Stomach (tissue), 9 donors: ENCODE results near the gene DUSP6. TPM values are rescaled to one million over a fixed set of nuclear protein-coding genes. Genes with fewer than 3 reads are reported as not detected.

Source experiments
- DNase-seq, 2 donors: peaks; one replicate each; pipeline versions ENCODE4 v3.0.0 to v3.0.0-alpha.2; 2013 to 2019
- H3K27ac ChIP-seq, 5 donors: fragments of 200-600 bp in 4 of 5; sonication (generic) in 4 of 5; one replicate each; pipeline ENCODE4 v1.5.1; 2013 to 2019; ENCODE audit warnings: mild to moderate bottlenecking in 1 of 5, moderate library complexity in 1 of 5
- H3K27me3 ChIP-seq, 3 donors: fragments of 200-600 bp; sonication (generic); one replicate each; pipeline ENCODE4 v1.5.1; 2017 to 2019; ENCODE audit warnings: mixed run types in 1 of 3
- H3K36me3 ChIP-seq, 4 donors: fragments of 200-600 bp; sonication (generic); 1 replicate in 3 of 4; 2 replicates in 1 of 4; pipeline ENCODE4 v1.5.1; 2016 to 2019
- H3K4me1 ChIP-seq, 4 donors: fragments of 200-600 bp; sonication (generic); one replicate each; pipeline ENCODE4 v1.5.1; 2016 to 2019
- H3K4me3 ChIP-seq, 4 donors: fragments of 200-600 bp; sonication (generic) in 3 of 4; one replicate each; pipeline ENCODE4 v1.5.1; 2016 to 2019; ENCODE audit warnings: mild to moderate bottlenecking in 1 of 4
- H3K9me3 ChIP-seq, 4 donors: fragments of 200-600 bp; sonication (generic); one replicate each; pipeline ENCODE4 v1.5.1; 2016 to 2019
- EP300 ChIP-seq: sonication (generic); formaldehyde crosslinking; IDR thresholded peaks from one replicate; pipeline ENCODE4 v1.6.1; 2017; ENCODE audit warnings: antibody characterized with exemption
- POLR2A ChIP-seq, 4 donors: fragments of 450-650 bp; IDR thresholded peaks; one replicate each; pipeline ENCODE4 v1.6.1; 2016; ENCODE audit warnings: antibody characterized with exemption in 4 of 4, control low read depth in 2 of 4, mild to moderate bottlenecking in 1 of 4, moderate library complexity in 1 of 4
- POLR2AphosphoS5 ChIP-seq, 3 donors: sonication (generic); formaldehyde crosslinking; IDR thresholded peaks; one replicate each; pipeline ENCODE4 v1.6.1; 2016; ENCODE audit warnings: antibody characterized with exemption in 3 of 3
- WGBS, 5 donors: extraction: QIAGEN DNeasy Blood & Tissue Kit in 3 of 5; methylation state at CpG; one replicate each; pipeline versions ENCODE4 v1.1.5 to v1.1.7; 2013 to 2018; 5-methylcytosine and 5-hydroxymethylcytosine counted together
- intact Hi-C: fragments of 100-400 bp; cut with DNase I; formaldehyde crosslinking; loops from one replicate; pipeline ENCODE4 v1.15.1; 2023; ENCODE audit warnings: low total_unique reads
- polyA plus RNA-seq, 3 donors: library from polyadenylated mRNA; stranded (reverse); fragments of 200-250 nt; gene quantifications; one replicate each; pipeline ENCODE4 v1.2.3, GENCODE V29; 2013
- total RNA-seq, 5 donors: library from RNA; depleted of rRNA; stranded (reverse); fragments of >200 nt; gene quantifications; one replicate each; pipeline versions ENCODE4 v1.1.0 to v1.2.3, GENCODE V29; 2014 to 2016
- TF ChIP-seq, protein P1 (sequence below), 7 experiments: fragments of 450-650 bp in 4 of 7; fragments of 200-600 bp in 3 of 7; sonication (generic) in 3 of 7; IDR thresholded peaks; one replicate each; pipeline ENCODE4 v1.5.1; 2016 to 2019; ENCODE audit warnings: antibody characterized with exemption in 7 of 7, control low read depth in 2 of 7, mild to moderate bottlenecking in 1 of 7
- donor health status: healthy with polysubstance abuse.
- donor health status: Bipolar disorder and iron deficiency.
- donor health status: healthy.

Gene DUSP6
- total and polyA plus RNA-seq, 8 donors: 11.3 to 105 (median 27.6) TPM

- Histone ChIP-seq H3K4me1 (peaks cover 0 to 10% (median 5%) of the 10 kb centered on the region in 4 donors), H3K27me3 (no peaks in the 10 kb centered on the region), H3K9me3 (peaks cover 0 to 10% (median 3%) of the 10 kb centered on the region in 4 donors), H3K4me3 (no peak overlapping the region), H3K27ac (no peak overlapping the region), H3K36me3 (no peaks in the 10 kb centered on the region)
- TF ChIP-seq POLR2A (IDR thresholded peaks at IDR 0.05): no peak
- TF ChIP-seq, protein P1, sequence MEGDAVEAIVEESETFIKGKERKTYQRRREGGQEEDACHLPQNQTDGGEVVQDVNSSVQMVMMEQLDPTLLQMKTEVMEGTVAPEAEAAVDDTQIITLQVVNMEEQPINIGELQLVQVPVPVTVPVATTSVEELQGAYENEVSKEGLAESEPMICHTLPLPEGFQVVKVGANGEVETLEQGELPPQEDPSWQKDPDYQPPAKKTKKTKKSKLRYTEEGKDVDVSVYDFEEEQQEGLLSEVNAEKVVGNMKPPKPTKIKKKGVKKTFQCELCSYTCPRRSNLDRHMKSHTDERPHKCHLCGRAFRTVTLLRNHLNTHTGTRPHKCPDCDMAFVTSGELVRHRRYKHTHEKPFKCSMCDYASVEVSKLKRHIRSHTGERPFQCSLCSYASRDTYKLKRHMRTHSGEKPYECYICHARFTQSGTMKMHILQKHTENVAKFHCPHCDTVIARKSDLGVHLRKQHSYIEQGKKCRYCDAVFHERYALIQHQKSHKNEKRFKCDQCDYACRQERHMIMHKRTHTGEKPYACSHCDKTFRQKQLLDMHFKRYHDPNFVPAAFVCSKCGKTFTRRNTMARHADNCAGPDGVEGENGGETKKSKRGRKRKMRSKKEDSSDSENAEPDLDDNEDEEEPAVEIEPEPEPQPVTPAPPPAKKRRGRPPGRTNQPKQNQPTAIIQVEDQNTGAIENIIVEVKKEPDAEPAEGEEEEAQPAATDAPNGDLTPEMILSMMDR (IDR thresholded peaks at IDR 0.05): no peak
- TF ChIP-seq POLR2AphosphoS5 (IDR thresholded peaks at IDR 0.05): no peak
- TF ChIP-seq EP300: no peak
- intact Hi-C loops: no loop called here
- DNase-seq: peak in 1 of 2 donors; percentile 65
- 68 to 78% (median 72%) methylated on average over 9 of the region's 9 CpGs for WGBS, 5 donors
Observed at GRCh38 chr12:89328151-89329030, 23.9 kb downstream of the DUSP6 start.

DNA sequence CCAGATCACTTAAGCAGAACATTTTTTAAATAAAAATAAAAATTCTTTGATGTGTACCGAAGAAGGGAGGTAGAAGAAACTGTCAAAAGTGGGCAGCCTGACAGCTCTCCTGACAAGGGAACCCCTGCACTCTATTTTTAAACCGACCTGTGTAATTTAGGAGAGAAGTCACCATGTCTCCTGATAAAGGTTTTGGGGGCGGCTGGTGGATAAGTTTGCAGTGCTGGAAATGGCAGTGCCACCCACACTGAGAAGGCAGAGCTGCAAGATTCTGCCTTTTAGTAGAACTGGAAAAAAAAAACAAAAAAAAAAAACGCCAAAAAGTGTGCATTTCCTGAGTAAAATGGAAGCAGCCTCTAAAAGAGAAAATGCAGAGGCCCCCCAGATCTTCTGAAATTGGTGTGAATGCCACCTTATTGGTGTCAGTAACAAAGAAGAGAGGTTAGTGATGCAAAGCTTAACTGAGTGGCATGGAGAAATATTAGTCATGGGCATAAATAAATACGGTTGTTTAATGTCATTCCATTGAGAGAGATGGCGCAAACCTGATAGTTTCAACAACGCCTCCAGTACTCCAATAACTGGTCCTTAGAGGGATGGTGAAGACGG is 24.7 kb downstream of the DUSP6 start:
- TF ChIP-seq POLR2AphosphoS5 (IDR thresholded peaks at IDR 0.05) (no peak), EP300 (no peak), POLR2A (IDR thresholded peaks at IDR 0.05) (no peak)
- TF ChIP-seq, protein P1 (IDR thresholded peaks at IDR 0.05): no peak
- H3K27me3 ChIP-seq: no peaks in the 10 kb centered on the region
- H3K36me3 ChIP-seq: no peaks in the 10 kb centered on the region
- H3K27ac ChIP-seq: no peak overlapping the region
- no peak overlapping the region for H3K4me3 ChIP-seq
- H3K9me3 ChIP-seq: peaks cover 0 to 10% (median 3%) of the 10 kb centered on the region in 4 donors
- DNase-seq: no peak
- intact Hi-C loops: no loop called here
- 66 to 78% (median 77%) methylated on average over 8 of the region's 8 CpGs for WGBS, 5 donors
- H3K4me1 ChIP-seq: peaks cover 0 to 10% (median 5%) of the 10 kb centered on the region in 4 donors

DNA sequence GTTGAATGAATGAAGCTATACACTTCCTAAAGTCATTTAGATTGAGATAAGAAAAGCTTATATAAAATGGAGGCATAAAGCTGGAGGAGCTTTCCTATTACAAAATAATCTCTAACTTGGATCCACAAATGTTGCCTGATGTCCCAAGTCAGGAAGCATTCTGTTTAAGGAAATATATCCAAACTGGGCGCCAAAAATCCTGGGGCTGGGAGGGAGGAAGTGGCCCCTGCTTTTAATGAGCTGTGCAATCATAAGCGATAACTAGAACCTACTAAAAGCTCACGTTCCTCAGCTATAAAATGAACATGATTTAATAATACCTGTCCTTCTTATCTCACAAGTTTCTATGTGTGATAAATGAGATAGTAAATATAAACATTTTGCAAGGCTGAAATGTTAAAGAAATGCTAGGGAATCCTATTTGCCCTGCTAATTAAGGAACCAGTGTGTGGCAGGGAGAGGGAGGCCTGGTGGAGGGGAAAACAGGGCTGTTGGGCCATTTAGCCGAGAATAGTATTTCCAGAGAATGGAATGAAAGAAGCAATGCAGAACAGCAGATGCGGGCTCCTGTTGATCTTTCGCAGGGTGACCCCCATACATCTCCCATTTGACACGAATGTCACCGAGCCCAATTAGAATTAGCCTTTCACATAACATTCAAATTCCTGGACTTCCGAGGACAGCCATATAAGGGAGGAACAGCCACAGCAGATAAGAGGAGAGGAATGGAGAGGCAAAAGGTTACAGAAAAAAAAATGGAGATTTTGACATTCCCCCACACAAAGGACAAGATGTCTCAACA is 25.9 kb downstream of the DUSP6 start:
- DNase-seq: peak in 1 of 2 donors; percentile 38
- peak overlapping the region in 2 of 5 donors; percentile 27 to 31 for H3K27ac ChIP-seq
- no peaks in the 10 kb centered on the region for H3K36me3 ChIP-seq
- no peak for TF ChIP-seq POLR2AphosphoS5 (IDR thresholded peaks at IDR 0.05)
- TF ChIP-seq, protein P1 (IDR thresholded peaks at IDR 0.05): no peak
- TF ChIP-seq EP300: no peak
- TF ChIP-seq POLR2A (IDR thresholded peaks at IDR 0.05): no peak
- intact Hi-C loops: no loop called here
- peaks cover 0 to 10% (median 5%) of the 10 kb centered on the region in 4 donors for H3K4me1 ChIP-seq
- H3K4me3 ChIP-seq: no peak overlapping the region
- peaks cover 0 to 9% (median 2%) of the 10 kb centered on the region in 4 donors for H3K9me3 ChIP-seq
- 58 to 73% (median 62%) methylated on average over 9 of the region's 9 CpGs for WGBS, 5 donors
- H3K27me3 ChIP-seq: no peaks in the 10 kb centered on the region

DNA sequence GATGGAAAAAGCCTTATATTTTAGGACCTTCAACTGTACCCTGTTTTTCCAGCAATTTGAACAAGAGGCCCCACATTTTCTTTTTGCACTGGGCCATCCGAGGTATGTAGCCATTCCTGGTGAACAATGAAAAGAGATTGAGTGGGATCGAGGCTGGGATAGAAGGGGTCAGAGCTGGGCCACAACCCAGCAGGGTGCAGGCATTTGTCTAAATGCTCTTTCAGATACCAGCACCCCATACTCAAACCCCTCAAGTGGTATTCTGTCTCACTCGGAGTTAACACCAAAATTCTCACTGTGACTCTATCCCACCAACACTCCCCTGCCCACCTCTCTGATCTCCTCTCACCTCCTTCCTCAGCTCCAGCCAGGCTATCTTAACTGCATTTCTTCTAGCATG is 26.8 kb downstream of the DUSP6 start:
- WGBS, 5 donors: 83 to 94% (median 89%) methylated on average over 3 of the region's 3 CpGs
- DNase-seq: no peak
- no peaks in the 10 kb centered on the region for H3K36me3 ChIP-seq
- H3K27me3 ChIP-seq: no peaks in the 10 kb centered on the region
- H3K4me1 ChIP-seq: peaks cover 0 to 10% (median 5%) of the 10 kb centered on the region in 4 donors
- H3K4me3 ChIP-seq: no peak overlapping the region
- H3K9me3 ChIP-seq: no peaks in the 10 kb centered on the region
- intact Hi-C loops: no loop called here
- peak overlapping the region in 1 of 5 donors; percentile 16 for H3K27ac ChIP-seq
- TF ChIP-seq POLR2AphosphoS5 (IDR thresholded peaks at IDR 0.05) (no peak), POLR2A (IDR thresholded peaks at IDR 0.05) (no peak)
- TF ChIP-seq, protein P1 (IDR thresholded peaks at IDR 0.05): no peak
